ENCODE data around the gene ZNF831.
A peak's percentile ranks its signal among the peaks of the same experiment; 100 is the strongest.

Gene ZNF831

DNA sequence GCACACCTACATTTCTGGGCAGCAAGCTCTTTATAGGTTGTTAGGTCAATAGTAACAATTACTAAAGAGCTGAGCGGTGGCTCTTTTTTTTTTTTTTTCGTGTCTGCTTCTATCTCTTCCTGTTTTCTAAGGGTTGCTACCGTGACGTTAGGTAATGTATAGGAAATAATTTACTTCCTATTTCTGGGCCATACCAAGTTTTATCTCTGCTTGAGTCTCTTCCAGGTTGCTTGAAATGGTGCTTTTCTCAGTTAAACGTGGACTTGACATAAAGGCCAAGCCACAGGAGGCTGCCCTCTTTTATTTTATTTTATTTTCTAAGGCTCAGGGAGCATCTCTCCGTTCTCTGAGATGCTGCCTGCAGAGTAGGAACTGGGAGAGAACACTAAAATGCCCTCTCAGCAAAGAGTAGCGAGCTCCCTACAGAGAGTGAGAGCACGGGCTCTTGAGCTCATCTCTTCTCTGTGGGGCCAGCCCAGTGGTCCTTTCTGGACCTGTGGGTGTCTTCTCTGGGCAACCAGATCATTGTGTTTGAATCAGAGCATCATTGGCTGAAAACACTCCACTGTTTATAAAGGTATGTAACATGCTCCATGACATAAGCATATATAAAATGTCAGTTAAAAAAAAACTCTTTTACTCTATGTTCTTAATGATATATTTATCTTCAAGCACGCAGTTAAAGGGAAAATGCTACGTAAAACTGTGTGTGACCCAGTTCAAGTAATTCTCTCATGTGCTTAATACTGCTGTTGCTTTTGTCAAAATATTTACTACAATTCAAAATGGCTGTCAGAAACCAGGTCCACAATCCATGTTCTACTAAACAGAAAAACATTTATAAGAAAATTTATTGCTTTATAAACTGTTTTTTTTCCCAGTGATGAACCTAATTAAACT lies at the start of gene ZNF831:
ZNF831 (plus strand) TSS at position 191 of the 900 bp plus-strand sequence. CDS start 27,199 bp downstream, outside the sequence.
- DNase-seq: no peak

DNA sequence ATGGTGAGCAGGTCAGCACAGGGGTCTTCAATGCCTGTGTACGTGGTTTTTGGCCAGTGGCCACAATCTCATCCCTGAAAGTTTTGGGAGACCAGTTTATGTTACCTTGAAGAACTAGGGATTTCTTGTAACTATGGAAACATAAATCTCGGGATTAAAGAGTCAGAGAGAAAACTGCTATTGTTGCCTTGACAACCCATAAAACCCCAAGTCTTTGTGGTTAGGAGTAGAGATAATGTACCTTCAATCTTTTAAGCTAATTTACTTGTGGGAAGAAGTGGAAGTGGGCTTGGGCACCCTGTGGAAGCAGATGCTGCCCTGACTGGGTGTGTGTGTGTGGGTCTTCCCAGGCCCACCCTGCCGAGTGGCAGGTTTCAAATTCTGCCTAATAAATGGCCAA lies 46.1 kb upstream of the ZNF831 start:
- no peak for DNase-seq

DNA sequence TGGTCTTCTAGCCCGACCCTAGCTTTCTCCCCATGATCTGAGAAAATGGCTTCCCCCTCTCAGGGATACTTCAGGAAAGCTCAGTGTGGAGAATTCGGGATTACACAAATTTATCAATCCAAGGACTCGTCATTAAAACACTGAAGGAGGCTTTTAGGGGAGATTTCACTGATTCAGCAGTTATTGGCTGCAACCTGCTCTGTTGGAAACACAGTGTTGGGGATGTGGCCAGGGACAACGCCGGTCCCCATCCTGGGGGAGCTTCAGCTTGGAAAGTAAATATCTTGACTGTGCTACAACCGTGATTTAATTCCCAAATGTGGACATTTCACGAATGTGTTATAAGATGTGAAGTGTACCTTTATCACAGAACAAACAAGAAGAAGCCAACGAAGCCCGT lies 44.8 kb upstream of the ZNF831 start:
- DNase-seq: no peak

DNA sequence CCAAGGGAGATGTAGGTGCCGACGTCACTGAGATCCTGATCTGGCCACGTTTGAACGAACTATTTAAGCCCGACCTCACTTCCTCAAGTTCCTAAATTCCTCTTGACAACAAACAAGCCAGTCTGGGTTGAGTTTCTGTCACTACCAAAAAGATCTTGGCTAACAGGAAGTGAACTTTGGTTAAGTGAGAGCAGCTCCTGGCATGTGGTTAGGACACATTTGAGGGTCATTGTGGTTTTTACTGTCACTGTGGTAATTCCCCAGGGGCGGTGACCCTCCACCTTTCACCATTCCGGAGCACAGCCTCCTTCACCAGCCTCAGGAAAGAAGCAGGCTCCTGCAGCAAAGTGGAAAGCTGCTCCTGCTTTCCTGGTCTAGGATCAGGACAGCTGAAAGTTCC lies 43.1 kb upstream of the ZNF831 start:
- no peak for DNase-seq

DNA sequence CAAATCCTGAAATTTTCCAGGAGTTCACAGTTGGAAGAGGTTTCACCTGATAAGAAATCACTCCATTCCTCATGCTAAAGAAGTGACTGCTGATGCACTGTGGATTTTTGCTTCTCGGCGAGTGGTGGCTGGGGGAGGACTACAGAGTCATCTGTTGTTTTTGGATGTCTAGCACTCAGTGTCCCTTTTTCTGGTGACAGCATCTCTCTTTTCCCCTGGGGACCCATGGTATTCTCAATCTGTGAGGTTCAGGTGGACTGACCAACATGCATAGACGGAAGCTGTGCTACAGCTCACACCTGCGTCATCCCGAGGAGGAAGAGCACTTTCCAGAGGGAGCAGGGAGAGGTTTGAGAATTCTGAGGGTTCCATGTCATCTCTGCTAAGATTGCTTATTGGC lies 42.7 kb upstream of the ZNF831 start:
- no peak for DNase-seq

DNA sequence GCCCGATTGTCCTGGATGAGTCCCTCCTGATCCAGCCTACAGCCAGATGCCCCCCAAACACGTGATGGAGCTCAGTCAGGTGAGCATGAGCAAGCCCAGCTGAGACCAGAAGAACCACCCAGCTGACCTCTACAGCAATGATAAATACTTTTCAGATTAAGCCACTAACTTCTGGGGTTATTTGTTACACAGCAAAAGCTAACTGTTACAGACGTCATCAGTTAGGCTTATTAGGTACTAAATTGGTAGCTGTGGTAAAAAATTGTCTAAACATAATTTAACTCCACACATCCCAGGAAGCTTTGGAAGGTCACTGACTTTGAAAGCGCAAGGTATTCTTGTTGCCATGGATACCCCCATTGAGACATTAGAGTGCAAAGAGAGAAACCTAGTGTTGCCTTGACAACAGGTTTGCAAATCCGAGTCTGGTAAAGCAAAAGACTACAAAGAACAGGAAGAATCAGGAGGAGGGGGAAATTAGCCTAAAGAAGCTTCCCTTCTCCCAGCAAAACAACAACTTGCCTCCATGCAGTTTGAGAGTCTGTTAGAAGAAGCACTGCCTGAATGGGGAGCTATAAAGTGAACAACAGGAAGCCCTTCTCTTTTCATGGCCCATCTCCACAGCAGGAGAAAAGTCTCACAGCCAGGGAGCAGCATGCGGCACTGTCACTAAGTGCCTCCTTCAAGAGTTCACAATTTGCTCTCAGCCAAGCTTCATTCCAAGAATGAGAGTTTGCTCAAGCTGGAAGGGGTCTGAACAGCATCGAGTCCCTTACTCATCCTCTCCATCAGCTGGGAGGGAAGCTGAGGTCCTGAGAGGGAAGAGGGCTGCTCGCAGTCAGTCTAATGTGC lies 41.7 kb upstream of the ZNF831 start:
- DNase-seq: no peak

DNA sequence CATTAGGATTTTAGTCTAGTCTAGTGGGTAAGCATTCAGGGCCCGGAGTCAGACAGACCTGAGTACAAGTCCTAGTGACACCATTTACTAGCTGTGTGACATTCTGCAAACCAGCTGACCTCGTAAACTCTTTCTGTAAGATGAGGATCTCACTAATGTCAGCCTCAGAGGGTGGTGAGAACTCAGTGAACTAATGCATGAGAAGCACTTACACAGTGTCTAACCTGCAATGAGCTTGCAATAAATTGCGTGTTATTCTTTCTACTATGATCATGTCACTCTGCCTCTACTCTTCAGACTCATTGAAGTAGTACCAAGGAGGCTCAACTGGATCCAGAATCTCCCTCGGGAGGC lies 41.1 kb upstream of the ZNF831 start:
- no peak for DNase-seq

DNA sequence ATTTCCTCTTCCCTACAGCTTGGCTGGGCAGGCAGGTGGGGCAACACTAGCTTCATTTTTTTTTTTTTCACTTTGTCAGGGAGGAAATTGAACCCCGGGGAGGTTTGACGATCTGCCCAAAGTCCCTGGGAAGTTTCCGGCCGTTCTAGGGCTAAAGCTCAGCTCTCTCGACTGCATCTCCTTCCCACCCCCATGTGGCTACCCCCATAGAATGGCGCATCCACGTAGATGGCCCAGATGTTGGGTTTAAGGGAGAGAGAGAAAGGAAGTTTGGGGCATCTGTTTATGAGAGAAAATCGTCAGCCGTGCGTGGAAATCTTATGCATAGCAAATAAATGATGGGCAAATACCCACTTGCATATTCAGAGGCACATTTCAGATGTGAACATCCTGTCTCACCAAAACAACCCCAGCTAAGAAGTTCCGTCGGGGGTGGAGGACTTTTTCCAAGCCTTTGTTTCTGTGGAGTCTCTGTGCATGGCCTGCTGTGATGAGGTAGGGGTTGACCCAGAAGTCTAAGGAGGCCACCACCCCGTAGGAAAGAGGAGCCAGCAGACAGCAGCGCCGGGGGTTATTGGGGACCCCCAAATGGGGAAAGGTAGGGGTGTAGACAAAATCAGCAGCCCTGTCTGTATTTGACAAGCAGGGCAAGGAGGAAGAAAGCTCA lies 40.5 kb upstream of the ZNF831 start:
- DNase-seq: peak; percentile 31

DNA sequence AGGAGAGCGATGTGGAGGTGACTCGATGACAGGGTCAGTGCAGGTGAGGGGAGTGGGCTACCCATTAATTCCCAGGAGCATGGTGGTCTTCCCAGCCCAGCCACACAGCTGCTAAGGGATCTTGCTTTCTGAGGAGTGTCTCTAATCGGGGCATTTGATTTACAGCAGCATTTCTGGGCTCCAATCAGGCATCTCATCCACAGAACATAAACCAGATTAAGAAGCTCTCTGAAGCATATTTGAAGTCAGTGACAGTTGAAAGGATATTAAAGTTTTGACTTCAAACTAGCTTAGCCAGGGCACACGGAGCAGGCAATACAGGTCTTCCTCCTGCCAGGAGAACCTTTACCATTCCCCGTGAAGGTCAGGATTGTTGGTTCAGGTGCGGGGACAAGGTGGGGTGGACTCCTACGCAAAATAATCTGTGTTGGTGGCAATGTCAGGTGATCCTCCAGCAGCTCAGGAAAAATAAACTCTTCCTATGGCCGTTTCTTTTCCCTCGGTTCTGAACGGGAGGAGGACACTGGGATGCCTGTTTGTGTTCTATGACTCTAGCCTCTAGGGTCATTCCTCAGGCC lies 39.9 kb upstream of the ZNF831 start:
- no peak for DNase-seq

DNA sequence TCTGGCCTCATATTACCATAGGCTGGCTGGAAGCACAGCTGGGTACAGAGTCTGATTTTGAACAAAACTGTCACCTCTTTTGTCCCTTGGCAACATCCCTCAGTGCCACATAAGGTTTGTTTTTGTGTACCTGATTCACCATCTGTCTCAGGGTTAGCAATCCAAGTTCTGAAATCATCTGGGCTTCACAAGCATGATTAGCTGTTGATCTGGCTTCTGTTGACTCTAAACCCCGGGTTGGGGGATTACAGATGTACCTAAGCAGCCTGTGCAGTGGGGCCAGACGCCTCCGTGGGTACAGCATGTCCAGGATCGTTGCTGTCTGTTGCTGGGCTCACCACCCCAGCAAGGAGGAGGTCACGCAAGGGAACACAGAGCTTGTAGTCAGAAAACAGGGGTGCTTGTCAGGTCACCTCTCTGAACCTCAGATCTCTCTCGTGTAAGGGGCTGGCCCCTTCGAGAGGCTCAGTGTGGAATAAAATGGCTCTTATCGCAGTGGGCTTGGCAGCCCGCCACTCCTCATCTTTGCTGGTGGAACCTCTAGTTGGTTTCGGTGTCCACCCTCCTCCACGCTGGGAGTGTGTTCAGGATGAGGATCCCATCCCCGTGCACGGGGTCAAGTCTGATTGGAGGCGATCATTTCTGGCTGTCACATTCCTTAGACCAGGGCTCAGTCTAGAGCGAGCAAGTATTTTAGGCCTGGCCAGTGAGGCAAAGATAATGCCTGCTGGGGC lies 39.2 kb upstream of the ZNF831 start:
- DNase-seq: no peak

DNA sequence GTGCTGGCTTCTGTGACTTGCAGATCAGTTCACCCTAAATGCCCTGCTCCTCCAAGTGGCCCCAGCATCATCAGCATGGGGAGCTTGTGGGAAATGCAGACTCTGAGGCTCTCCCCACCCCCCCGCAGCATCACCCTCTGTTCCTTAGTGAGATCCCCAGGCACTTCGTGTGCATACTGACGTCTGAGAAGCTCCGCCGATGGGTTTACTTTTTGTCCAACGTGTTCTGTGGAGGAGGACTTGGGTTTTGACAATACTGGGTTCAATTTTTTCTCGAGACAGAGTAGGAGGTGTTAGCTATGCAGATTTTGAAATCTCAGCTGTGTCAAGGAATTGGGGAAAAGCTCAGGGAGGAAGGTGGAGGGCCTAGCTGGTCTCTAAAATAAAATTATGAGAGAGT lies 38.3 kb upstream of the ZNF831 start:
- DNase-seq: no peak

DNA sequence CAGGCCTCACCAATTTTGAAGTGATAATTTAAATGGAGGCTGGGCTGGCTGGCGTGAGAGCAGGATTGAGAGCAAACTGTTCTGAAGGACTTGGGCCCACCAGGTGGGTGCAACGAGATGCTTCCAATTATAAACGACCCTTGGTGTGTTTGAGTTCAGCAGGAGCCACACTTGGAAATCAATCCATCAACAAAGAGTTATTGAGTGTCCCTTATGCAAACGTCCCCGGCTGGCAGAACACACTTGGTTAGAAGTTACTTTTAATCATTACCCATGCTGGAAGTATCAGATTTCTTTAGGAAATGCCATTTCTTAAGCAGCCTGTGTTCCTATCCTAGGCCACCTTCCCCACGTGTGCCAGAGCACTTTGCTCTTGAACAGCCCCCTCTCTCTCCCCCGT lies 37.8 kb upstream of the ZNF831 start:
- no peak for DNase-seq

DNA sequence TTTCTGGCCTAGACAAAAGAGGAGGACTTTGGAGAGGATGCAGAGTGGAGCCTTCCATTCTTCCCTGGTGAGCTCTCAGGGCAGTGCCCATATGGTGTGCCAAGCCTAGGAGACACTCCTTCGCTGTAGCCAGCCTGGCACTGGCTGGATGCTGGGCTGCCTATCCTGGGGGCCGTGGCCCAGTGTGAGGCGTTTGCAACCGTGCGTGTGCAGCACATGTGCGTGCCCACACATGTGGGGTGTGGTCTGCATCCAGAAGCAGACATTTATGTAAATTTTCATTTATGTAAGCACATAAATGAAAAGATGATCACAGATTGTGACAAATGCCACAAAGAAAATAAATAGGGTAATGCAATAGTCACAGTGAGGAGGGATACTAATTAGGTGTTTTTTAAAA lies 35.8 kb upstream of the ZNF831 start:
- DNase-seq: no peak

DNA sequence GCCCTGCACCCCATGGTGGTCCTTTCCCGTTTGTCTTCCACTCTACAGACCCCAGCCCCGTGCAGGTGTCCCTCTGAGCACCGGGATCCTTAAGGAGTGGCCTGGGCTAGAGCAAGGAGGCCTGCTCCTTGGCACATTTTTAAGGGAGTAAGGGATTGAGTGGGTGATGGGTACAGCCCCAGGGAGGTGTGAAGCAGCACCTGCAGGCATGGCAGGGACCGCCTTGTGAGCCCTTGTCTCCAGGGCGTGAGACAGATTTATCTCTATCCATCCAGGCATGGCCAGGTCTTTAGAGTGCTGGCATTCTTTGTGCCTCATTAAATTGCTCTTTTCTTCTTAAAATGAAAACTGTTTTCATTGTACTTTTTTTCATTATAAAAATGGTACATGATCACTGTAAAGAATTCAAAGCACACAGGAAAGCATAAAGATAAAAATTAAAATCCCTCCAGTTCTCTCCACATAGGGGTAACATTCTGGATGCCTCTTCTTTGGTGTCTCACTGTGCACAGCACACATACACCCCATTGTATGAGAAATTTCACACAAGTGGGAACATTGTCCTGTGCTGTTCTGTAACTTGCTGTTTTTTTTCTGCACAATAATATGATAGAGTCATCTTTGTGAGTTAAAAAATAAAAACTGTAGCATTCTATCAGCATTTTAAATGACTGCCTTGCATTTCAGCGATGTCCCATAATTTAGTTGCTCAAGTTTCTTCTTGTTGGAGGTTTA lies 31.9 kb upstream of the ZNF831 start:
- DNase-seq: no peak

DNA sequence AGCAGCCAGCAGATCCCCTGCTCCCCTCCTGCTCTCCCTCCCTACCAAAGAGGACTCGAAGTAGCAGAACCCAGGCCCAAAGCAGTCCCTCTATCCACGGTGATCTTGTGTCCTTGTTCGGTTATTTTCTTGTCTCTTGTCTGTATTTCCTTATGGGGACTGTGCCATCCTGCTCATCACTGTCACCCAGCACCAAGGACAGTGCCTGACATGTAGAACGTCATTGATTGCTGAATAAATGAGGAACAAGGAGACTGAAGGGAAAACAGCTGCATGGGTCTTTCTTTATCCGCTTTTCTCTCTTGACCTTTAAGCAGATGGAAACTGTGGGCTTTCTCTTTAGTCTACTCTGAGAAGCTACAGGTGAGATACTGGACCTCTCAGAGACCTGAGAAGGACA lies 29.4 kb upstream of the ZNF831 start:
- DNase-seq: no peak

DNA sequence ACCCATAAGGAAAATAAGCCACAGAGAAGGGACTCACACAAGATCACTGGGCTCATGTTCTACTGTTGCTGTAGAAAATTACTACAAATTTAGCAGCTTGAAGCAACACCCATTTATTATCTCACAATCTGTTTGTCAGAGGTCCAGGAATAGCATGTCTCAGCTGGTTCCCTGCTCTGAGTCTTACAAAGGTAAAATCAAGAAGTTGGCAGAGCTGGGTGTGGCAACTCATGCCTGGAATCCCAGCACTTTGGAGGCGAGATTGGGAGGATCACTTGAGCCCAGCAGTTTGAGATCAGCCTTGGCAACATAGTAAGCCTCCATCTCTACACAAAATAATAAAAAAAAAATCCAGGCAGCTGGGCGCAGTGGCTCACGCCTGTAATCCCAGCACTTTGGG lies 28.5 kb upstream of the ZNF831 start:
- DNase-seq: no peak

DNA sequence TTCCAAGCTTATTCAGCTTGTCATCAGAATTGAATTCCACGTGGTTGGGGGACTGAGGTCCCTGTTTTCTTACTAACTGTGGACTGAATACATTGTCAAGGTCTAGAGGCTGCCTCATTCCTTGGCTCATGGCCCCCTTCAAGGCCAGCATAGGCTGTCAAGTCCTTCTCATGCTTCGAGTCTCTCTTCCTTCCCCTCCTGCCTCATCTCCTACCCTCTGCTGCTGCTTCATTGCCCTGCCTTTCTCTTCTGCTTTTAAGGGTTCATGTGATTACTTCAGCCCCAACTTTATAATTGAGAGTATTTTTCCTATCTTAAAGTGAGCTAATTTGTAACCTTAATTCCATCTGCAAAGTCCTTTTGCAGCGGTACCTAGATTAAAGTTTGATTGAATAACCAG lies 27.6 kb upstream of the ZNF831 start:
- no peak for DNase-seq

DNA sequence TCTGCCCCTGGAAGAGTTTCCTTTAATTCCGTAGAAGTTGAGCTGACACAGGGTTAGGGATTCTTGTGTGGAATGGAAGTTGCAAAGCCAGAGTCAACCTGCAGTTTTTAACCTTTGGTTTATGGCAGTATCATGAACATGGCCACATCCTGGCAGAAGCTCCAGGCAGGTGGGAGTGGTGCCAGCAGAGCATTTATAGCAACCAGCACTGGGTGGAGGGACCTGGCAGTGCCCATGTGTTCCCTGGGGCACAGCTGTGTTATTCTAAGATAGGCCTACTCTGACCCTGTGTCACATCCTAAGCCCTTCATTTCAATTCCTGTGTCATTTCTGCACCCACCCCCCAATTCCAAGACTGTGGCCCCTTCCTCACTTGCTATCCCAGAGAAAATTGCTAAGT lies 26.1 kb upstream of the ZNF831 start:
- no peak for DNase-seq

DNA sequence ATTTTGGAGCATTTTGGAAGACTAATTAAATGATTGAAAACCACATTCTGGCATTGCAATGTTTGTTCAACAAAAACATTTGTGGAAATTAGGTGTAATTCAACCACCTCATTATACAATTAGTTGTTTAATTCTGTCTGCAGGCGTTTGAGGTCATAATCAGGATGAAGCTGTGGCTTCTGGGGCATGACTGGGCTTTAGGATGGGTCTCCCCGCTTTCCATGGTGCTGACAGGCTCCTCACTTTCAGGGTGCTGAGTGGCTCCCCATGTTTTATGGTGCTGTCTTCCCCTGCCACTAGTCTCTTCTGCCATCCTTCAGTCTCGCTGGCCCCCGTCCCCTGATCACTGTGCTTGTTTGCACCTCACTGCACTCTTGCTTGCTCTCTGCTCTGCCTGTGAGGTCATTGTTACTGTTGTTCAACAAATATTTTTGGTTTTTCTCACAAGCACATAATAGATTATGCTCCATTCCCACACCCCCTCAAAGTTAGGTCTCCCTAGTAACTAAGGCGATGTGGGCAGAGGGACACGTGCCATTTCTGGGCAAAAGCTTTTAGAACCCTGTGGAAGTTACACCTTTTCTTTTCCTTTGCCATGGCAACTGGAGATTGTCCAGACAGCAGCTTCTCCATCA lies 25.4 kb upstream of the ZNF831 start:
- DNase-seq: no peak

DNA sequence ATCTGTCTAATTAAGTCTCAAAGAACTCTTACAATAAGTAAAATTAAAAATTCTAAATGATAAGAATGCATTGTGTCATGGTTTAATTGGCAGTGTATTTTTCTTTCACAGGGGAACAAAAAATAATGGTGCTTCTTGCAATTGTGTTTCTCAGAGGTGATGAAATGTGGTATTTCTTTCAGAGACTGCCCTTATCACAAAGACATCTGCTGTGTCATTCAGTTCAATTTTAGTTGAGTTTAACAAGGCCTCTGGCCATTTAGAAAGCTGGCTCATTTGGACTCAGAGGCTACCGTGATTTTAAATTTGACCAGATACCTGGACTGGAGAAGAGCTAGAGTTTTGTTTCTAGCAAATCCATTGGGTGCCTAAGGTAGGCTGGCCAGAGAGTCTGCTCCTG lies 23.6 kb upstream of the ZNF831 start:
- no peak for DNase-seq
